NT2/D1 (cell line): ENCODE measurements around the gene ERMARD.

Experiments
- SUZ12 ChIP-seq: IDR thresholded peaks from 2 replicates; pipeline ENCODE4 v1.6.1; 2011; ENCODE audit not compliant: insufficient read length, insufficient read depth; ENCODE audit errors: extremely low read depth
- YY1 ChIP-seq: IDR thresholded peaks from 2 replicates; pipeline ENCODE4 v1.6.1; 2011; ENCODE audit not compliant: insufficient read length, insufficient read depth
- ZNF274 ChIP-seq: IDR thresholded peaks from 2 replicates; pipeline ENCODE4 v1.6.1; 2011; ENCODE audit warnings: mild to moderate bottlenecking, low read depth, low read length

GRCh38 chr6:169725125-169726048 is 26.0 kb upstream of the ERMARD start:
- no peak for TF ChIP-seq YY1
- no peak for TF ChIP-seq SUZ12
- TF ChIP-seq ZNF274: no peak
